Prostate gland (tissue), 2 donors: ENCODE results near the gene BABAM2. TPM values are rescaled to one million over a fixed set of nuclear protein-coding genes. Genes with fewer than 3 reads are reported as not detected.

Source experiments
- DNase-seq: peaks from one replicate; pipeline ENCODE4 v3.0.0-alpha.2; 2019; ENCODE audit warnings: low spot score
- H3K27ac ChIP-seq, 2 donors: fragments of 200-600 bp; sonication (generic); 2 replicates each; pipeline ENCODE4 v1.5.1; 2017 to 2019
- H3K27me3 ChIP-seq: fragments of 200-600 bp; sonication (generic); replicated peaks from 2 replicates; pipeline ENCODE4 v1.5.1; 2019; ENCODE audit not compliant: insufficient read depth
- H3K36me3 ChIP-seq, 2 donors: fragments of 200-600 bp; sonication (generic); 1 replicate in 1 of 2; 2 replicates in 1 of 2; pipeline versions ENCODE4 v1.5.1 to v1.8.1; 2017 to 2019
- H3K4me1 ChIP-seq: fragments of 200-600 bp; sonication (generic); replicated peaks from 2 replicates; pipeline ENCODE4 v1.5.1; 2019
- H3K4me3 ChIP-seq, 2 donors: fragments of 200-600 bp; sonication (generic); 2 replicates each; pipeline ENCODE4 v1.5.1; 2017 to 2019
- H3K9me3 ChIP-seq: fragments of 200-600 bp; sonication (generic); 2 replicates; pipeline ENCODE4 v1.5.1; 2017
- CTCF ChIP-seq, 4 experiments: fragments of 200-600 bp in 2 of 4; fragments of 450-650 bp in 2 of 4; sonication (generic) in 2 of 4; IDR thresholded peaks; 1 replicate in 3 of 4; 2 replicates in 1 of 4; pipeline ENCODE4 v1.5.1; 2016 to 2019; ENCODE audit warnings: antibody characterized with exemption in 4 of 4, mild to moderate bottlenecking in 2 of 4, moderate library complexity in 2 of 4
- POLR2A ChIP-seq: fragments of 450-650 bp; IDR thresholded peaks from one replicate; pipeline ENCODE4 v1.6.1; 2016; ENCODE audit warnings: antibody characterized with exemption, mild to moderate bottlenecking
- POLR2AphosphoS5 ChIP-seq: sonication (generic); formaldehyde crosslinking; IDR thresholded peaks from one replicate; pipeline ENCODE4 v1.6.1; 2017; ENCODE audit warnings: antibody characterized with exemption
- WGBS: methylation state at CpG from one replicate; pipeline ENCODE4 v1.1.5; 2018; 5-methylcytosine and 5-hydroxymethylcytosine counted together
- intact Hi-C: fragments of 100-400 bp; cut with DNase I; formaldehyde crosslinking; loops from one replicate; pipeline ENCODE4 v1.14.2; 2022
- total RNA-seq, 2 donors: library from RNA; depleted of rRNA; stranded (reverse); fragments of >200 nt; gene quantifications; one replicate each; pipeline ENCODE4 v1.1.0, GENCODE V29; 2016

The BABAM2 gene
- total RNA-seq, 2 donors from 2014 or later = 35.8 to 37.3 TPM

GRCh38 chr2:28343971-28344715 is 453.6 kb downstream of the BABAM2 start:
- no peaks in the 10 kb centered on the region for H3K36me3 ChIP-seq
- TF ChIP-seq CTCF (IDR thresholded peaks at IDR 0.05) = no peak
- H3K4me1 ChIP-seq = peaks cover 9% of the 10 kb centered on the region
- DNase-seq = no peak
- no peaks in the 10 kb centered on the region for H3K9me3 ChIP-seq
- H3K27me3 ChIP-seq = no peaks in the 10 kb centered on the region
- WGBS = 87% methylated on average over 20 of the region's 20 CpGs
- no peak overlapping the region for H3K4me3 ChIP-seq
- intact Hi-C loops = no loop called here
- peak overlapping the region in 1 of 2 donors; percentile 76 for H3K27ac ChIP-seq

GRCh38 chr2:28344756-28345373 is 454.3 kb downstream of the BABAM2 start:
- no peak for TF ChIP-seq POLR2AphosphoS5
- no peak for TF ChIP-seq CTCF (IDR thresholded peaks at IDR 0.05)
- no peak for TF ChIP-seq POLR2A
- H3K27me3 ChIP-seq = no peaks in the 10 kb centered on the region
- intact Hi-C loops = loop anchor here (5.0 kb wide), 1 partner anchor 42 kb away; no protein-coding TSS in a partner anchor
- DNase-seq = no peak
- WGBS = 88% methylated on average over 30 of the region's 30 CpGs
- no peak overlapping the region for H3K4me3 ChIP-seq
- H3K36me3 ChIP-seq = no peaks in the 10 kb centered on the region
- no peak overlapping the region for H3K27ac ChIP-seq
- peaks cover 9% of the 10 kb centered on the region for H3K4me1 ChIP-seq
- H3K9me3 ChIP-seq = no peaks in the 10 kb centered on the region

- DNase-seq = no peak
- peaks cover 9% of the 10 kb centered on the region for H3K4me1 ChIP-seq
- intact Hi-C loops = loop anchor here (5.0 kb wide), 1 partner anchor 42 kb away; no protein-coding TSS in a partner anchor
Observed at GRCh38 chr2:28345619-28346018, 455.1 kb downstream of the BABAM2 start.

GRCh38 chr2:28346587-28346986 is 456.1 kb downstream of the BABAM2 start:
- H3K36me3 ChIP-seq = no peaks in the 10 kb centered on the region
- no peaks in the 10 kb centered on the region for H3K27me3 ChIP-seq
- peaks cover 5% of the 10 kb centered on the region for H3K4me1 ChIP-seq
- intact Hi-C loops = loop anchor here (5.0 kb wide), 1 partner anchor 41 kb away; no protein-coding TSS in a partner anchor
- no peak overlapping the region for H3K4me3 ChIP-seq
- DNase-seq = no peak
- 73% methylated on average over 2 of the region's 6 CpGs for WGBS
- TF ChIP-seq CTCF (IDR thresholded peaks at IDR 0.05) (no peak), POLR2A (no peak), POLR2AphosphoS5 (no peak)
- H3K27ac ChIP-seq = no peak overlapping the region
- no peaks in the 10 kb centered on the region for H3K9me3 ChIP-seq

More at GRCh38 chr2:28345619-28346018, 455.1 kb downstream of the BABAM2 start:
- WGBS = 82% methylated on average over 8 of the region's 8 CpGs
- H3K9me3 ChIP-seq = no peaks in the 10 kb centered on the region
- no peaks in the 10 kb centered on the region for H3K27me3 ChIP-seq
- no peaks in the 10 kb centered on the region for H3K36me3 ChIP-seq
- H3K27ac ChIP-seq = no peak overlapping the region
- H3K4me3 ChIP-seq = no peak overlapping the region
- TF ChIP-seq POLR2A (no peak), POLR2AphosphoS5 (no peak), CTCF (IDR thresholded peaks at IDR 0.05) (no peak)
